Endometrial microvascular endothelial cells (primary cell): ENCODE data around the gene DOCK8. TPM values are rescaled to one million over a fixed set of nuclear protein-coding genes. Genes with fewer than 3 reads are reported as not detected.
"Not testable (repeated sequence)": the region's sequence is repeated elsewhere in the genome, so short reads cannot be mapped to it uniquely, and the experiment has no call there.

Experiments
- in situ Hi-C: cut with HindIII; loops from 2 replicates; pipeline ENCODE4 v1.10.0; 2017; ENCODE audit warnings: low sequenced_read_pairs, low pct_unique_long_range_greater_than_20kb; ENCODE audit errors: inconsistent ontology term
- total RNA-seq: library from RNA; depleted of rRNA; stranded (reverse); fragments of >200 nt; gene quantifications from one replicate; pipeline ENCODE4 v1.2.3, GENCODE V29; 2015; ENCODE audit errors: inconsistent ontology term

Gene DOCK8
- total RNA-seq = not detected

DNA sequence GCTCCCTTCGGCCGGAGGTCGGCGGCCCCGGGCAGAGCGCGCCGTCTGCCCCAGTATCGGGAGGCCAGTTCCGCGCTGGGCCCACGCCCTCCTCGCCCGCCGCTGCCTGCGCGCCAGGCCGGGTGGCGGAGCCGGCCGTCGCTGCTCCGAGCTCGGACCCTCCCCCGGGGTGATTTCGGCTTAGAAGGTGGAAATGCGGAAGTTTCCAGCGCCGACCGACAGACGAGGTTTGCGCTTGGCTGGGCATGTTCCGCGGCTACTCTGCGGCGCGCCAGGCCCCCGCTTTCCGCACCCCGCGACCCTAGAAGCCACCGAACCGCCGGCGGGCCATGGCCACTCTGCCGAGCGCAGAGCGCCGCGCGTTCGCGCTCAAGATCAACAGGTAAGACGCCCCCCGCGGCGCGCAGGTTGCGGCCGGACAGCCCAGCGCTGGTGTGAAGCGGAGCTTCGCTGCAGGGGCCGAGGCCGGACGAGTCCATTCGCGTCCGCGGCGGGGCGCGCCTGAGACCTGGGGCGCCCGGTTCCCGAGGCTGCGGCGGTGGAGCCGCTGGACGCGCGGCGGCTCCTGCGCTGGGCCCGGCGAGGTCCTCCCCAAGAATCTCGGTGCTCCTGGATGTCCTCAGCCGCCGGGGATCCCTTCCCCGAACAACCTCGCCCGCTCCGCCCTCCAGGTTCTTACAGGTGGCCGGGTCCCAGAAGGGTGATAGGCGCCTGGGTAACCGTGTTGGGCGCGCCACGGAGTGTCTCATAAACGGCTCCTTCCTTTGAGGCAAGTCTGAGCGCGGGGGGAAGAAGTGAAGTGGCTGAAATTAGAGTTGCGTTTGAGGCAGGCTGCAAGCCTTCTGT, at the start of gene DOCK8:
DOCK8 (plus strand) TSS at position 218 of the 846 bp plus-strand sequence; CDS start at position 330, 112 bp downstream.
- in situ Hi-C loops = no loop called here

DNA sequence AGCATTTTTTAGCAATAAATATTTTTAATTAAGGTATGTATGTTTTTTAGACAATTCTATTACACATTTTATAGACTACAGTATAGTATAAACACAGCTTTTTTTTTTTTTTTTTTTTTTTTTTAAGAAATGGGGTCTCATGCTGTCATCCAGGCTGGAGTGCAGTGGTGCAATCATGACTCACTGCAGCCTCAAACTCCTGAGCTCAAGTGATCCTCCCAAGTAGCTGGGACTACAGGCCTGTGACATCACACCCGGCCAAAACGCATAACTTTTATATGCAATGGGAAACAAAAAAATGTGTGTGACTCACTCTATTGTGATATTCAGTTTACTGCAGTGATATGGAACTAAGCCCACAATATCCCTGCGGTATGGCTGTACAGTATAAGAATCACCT, 44.9 kb upstream of the DOCK8 start:
- in situ Hi-C loops = not testable (repeated sequence)

DNA sequence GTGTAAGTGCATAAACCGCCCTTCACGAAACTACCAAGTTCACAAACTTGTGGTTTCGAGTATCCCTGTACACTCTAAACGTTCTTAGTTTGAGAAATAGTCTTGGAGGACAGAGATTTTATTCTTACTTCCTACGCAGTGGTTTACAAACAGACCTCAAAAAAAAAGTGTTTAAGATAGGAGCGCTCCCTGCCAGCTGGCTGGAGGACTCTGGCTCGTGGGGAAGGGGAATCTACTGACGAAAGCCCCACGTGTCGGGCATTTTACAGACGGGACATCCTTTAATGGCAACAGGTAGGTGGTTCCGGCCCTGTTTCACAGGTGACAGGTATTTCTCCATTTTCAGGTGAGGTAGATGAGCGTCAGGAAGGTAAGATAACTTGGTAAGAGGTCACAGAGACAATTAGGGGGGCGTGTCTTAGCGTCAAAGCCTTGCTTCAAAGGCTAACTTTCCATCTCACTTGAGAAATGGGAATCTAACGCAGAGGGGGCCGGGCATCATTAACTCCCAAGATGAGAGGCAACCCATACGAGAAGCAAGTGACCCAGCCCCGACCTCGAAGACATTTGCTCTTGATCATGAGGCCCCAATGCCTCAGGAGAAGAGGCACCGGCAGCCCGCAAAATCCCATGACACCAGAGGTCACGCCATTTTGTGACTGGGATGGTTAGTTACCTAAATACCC, 36.4 kb upstream of the DOCK8 start:
- in situ Hi-C loops = not testable (repeated sequence)

DNA sequence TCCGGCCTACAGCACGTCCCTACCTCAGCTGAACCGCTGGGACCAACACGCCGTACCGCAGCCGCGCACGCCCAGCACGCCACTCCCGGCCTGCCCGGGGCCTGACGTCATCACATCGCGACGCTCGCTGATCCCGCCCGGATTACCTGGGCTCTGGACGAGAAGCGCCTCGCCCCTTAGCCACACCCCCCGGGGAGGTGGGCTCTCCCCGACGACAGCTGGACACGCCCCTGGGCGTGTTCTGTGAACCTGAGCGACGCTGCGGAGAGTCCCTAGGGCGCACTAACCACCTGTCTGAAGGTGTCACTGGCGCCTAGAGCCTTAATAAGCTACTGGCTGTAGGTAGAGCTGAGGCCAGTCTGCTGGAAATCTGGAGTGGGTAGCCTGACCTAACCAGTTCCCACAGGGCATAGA, 35.7 kb upstream of the DOCK8 start, which contains the start of gene ZNG1A:
ZNG1A (minus strand) TSS at position 87 of the 414 bp plus-strand sequence. CDS start 87 bp downstream, outside the sequence.
- in situ Hi-C loops = not testable (repeated sequence)

DNA sequence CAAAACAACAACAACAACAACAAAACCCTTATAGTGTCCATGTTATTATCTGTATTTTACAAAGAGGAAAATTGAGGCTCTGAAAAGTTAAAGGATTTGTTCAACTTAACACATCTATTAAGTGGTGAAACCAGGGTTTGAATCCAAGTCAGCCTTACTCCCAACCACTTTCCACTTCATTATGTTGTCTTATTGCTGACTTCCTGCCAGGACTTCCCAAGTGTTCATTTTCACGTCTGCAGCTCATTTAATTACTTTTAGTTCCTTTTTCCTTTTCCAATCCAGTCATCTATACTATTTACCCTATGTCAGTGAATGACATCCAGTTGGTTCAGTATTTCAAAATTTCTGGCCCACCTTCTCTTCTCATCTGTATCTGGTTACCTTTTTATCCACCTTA, 15.1 kb upstream of the DOCK8 start:
- in situ Hi-C loops = not testable (repeated sequence)

DNA sequence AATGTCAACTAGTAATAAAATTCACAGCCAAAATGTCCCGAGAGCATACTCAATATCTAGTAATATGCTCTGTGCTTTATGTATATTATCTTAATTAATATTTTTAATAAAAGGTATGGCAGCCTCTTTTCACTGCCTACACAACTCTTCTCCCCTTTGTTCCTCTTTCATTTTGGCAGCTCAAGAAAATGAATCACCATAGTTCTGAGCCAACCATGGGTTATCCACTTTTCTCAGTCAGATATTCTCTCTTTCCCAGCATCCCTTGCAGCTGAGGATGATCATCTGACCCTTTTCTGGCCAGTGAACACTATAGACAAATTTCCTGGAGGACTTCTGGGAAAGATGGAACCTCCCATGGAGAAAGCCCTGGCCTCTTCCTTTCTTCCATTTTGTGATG, 8.2 kb upstream of the DOCK8 start:
- in situ Hi-C loops = no loop called here

DNA sequence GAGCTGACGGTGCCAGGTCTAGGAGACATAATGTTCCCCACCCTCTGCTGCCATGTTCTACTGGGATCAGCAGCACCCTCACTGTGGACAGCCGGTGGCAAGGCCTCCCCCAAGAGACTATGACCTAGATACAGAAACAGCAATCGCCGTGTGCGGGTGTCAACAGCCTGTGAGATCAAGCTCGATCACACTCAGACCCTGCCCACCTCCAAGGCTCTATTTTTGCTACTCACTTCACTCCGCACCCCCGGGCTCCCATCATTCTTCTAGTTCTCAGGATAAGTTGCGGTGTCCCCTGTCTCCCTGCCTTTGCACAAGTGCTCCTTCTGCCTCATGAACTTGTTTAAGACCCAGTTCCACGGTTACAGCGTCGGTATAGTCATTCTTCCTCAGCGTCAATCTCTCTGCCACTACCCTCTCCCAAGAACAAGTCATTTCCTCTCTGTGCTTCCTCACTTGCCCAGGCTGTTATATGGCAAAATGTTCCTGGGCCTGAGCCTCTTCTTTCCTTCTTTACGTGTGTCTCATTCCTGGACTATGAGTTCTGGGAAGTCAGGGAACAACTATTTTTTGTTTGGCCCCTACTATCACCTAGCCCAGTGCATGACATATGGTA, 5.4 kb upstream of the DOCK8 start:
- in situ Hi-C loops = no loop called here

DNA sequence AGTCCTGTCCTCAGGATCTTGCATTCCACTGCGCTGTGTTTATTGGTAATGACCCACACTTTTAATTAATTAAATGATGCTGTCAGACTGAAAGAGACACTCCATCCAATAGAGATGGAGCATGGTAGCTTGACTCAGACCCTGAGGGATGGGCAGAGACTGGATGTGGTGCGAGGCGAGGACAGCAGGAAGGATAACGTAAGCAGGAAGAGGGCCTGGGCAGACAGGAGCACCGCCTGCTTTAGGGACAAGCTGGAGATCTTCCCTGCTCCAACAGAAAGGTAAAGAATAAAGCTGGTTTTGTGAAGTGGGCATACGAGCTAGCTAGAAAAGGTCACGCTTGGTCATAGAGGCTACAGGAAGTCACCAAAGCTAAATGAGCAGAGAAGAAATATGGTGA, 3.6 kb upstream of the DOCK8 start:
- in situ Hi-C loops = no loop called here

DNA sequence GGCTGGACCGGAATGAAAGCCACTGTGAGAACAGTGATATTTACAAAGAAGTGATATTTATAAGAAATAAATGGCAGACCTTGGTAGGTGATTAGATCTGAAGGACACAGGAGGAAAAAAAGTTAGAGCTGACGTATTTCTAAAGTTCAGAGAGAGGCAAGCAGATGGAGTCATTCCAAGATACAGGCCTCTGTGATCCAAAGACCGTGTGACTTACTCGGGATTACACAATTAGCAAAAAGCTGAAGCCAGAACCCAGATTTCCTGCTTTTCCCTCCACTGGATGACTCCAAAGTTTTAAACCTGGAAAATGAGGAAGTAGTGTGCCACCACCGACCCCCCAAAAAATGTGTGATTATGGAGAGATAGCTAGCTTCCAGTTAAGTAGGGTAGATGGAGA, 3.1 kb upstream of the DOCK8 start:
- in situ Hi-C loops = no loop called here

DNA sequence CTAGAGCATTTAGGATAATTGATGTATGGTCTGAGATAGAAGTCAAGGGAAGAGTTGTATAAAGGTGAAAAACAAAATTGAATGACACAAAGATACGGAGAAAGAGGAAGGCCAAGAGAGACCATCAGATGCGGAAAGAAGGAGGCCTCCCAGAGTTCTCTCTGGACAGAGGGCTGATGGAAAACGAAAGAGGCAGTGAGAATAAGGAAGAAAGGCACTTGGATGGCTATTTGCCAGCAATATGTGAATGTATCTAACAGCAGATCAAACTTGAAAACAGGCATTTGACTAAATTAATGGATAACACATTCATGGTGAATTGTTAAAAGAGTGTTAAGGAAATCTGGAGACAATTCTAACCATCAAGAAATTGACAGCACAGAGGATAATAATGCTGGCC, 2.4 kb upstream of the DOCK8 start:
- in situ Hi-C loops = no loop called here

DNA sequence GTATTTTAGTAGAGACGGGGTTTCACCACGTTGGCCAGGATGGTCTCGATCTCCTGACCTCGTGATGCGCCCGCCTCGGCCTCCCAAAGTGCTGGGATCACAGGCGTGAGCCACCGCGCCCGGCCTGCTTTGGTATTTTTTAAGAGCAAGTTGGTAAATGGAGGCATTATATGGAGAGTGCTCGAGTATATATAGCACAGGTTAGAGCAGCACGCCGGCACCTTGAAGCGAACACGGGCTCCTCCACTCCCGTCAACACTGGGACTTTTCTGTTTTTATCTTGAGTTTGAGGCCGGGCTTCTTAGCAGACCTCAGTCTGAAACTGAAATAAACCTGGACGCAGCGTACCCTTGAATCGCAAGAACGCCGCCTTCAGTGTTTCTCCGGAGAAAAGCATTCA, 764 bp upstream of the DOCK8 start:
- in situ Hi-C loops = not testable (repeated sequence)

DNA sequence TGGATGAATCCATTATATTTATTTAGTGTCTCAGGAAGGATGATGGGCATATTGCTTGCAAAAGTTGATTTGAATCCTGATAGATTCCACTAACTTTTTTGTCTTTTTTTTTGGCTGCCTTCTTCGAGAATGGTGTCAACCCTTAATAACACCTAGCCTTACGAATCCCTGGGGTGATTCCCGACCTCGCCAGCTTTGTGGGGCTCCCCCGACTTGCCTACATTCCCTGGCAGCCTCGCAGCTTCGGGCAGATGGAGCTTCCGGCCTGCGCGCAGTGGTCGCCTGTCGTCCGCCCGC, 366 bp upstream of the DOCK8 start:
- in situ Hi-C loops = no loop called here

DNA sequence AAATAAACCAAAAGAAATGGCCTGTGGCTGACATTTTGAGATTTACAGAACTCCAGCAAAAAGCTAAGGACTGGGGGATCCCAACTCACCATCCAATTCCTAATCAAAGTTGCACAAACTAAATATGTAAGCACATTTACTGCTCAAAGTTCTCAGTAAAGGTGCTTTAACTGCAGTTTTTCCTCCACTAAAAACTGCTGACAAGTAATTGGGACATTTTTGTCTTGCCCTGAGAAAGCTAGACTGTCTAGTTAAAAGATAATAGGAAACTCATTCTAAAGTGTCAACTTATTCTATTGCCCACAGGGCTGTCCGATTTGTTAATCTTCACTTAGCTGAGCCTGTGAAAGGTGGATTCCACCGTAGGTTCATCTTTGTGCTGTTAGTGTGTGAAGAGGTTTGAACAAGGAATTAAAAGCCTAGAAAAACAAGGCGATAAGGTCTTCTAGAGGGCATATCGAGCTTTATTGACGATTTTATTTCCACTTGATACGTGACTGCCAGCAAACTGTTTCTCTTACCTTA, 1.0 kb downstream of the DOCK8 start:
- in situ Hi-C loops = no loop called here

DNA sequence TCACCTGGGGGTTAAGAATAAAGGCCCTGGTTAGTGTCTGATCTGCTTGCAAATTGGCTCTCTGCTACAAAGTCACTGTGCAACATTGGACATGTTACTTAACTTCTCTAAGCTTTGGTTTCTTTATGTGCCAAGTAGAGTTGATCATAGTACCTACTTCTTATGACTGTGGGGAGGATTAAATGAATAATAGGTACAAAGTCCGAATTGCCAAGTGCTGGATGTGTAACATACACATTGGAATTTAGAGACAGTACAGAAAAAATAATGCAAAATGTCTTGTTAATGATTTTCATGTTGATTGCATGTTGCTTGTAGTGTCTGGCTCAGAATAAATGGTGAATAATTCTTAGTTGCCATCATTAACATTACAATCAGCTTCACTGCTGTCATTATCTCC, 2.2 kb downstream of the DOCK8 start:
- in situ Hi-C loops = no loop called here

DNA sequence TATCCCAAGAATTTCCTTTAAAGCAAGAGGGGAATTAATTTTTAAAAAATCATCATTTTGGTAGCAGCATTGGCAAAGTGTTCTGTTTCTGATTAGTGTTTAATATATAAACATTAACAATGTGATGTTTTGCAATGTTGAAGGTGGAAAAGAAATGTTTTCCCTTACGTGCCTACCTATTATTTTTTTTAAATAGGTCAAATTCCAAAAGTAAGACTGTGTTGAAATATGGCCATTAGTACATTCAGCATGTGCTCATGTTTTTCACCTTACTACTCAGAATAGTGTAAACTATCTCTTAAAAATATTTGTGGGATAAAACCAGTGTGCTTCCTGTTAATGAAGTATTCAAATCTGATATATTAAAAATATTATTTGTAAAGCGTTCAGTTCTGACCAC, 3.3 kb downstream of the DOCK8 start:
- in situ Hi-C loops = no loop called here

DNA sequence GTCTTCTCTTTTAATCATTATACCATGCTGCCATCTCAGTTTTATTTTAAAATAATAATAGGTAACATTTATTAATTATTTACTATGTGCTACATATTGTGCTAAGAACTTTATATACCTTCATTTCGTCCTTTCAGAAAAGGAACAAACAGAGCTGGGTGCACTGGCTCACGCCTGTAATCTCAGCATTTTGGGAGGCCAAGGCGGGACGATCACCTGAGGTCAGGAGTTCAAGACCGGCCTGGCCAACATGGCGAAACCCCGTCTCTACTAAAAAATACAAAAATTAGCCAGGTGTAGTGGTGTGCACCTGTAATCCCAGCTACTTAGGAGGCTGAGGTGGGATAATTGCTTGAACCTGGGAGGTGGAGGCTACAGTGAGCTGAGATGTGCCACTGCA, 4.4 kb downstream of the DOCK8 start:
- in situ Hi-C loops = not testable (repeated sequence)

DNA sequence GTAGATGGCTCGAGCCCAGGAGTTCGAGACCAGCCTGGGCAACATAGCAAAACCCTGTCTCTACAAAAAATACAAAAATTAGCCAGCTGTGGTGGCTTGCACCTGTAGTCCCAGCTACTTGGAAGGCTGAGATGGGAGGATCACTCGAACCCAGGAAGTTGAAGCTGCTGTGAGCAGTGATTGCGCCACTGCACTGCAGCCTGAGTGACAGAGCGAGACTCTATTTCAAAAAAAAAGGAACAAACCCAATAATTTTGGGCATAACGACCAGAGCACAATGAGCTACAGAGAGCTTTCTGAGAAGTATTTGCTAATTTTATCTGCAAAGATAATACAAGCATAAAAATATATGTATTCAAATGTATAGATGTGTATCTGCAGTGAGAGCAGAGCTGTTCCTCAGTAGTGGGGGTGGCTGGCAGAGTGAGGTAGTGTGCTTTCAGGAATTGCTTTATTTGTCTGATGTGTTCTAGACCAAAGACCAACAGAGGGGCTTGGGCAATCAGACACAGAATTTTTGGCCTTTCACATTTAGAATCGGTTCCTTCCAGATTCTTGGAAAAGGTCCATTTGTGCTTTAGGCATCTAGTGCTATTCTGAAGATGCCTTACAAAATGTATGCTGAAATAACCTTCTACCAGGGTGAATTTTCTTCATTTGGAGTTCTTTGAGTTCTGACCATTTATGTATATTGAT, 5.2 kb downstream of the DOCK8 start:
- in situ Hi-C loops = no loop called here

DNA sequence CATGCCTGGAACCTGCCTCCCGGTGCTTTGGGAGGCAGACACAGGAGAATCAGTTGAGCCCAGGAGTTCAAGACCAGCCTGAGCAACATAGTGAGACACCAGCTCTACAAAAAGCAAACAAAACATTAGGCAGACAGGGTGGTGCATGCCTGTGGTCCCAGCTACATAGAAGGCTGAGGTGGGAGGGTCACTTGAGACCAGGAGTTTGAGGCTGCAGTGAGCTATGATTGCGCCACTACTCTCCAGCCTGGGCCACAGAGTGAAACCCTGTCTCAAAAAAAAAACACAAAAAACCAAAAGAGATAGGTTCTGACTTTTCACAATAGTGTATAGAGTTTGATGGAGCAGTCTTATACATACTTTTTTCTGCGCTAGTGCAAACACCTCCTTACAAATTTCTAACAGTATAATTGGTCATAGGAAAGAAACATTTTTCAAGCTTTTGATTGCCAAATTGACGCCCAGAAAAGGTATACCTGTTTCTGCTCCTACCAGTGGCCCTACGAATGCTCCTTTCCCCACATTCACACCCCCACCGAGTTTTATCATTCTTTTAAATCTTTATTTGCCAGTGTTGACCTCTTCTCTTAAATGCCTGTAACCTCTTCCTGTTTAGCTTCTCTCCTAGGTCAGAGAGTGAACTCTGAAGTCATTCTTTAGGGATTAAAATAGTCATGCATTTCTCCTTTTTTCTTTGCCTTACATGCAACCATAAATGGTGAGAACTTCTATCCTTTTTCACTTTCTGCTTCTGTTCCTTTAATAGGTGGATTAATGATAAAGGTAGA, 7.5 kb downstream of the DOCK8 start:
- in situ Hi-C loops = no loop called here
